GM18870 (cell line): Measurements from ENCODE around the gene PLA2G2D.

Experiments
- ATAC-seq: cut with Tn5 transposase; IDR thresholded peaks from one replicate; pipeline ENCODE4 v1.9.1; 2021; ENCODE audit warnings: moderate library complexity; ENCODE audit not compliant: unreplicated experiment

PLA2G2D gene

GRCh38 chr1:20090119-20090518 lies 29.2 kb downstream of the PLA2G2D start:
- ATAC-seq = no peak

GRCh38 chr1:20089328-20090077 lies 29.8 kb downstream of the PLA2G2D start:
- ATAC-seq = no peak

GRCh38 chr1:20087668-20088067 lies 31.7 kb downstream of the PLA2G2D start:
- ATAC-seq = no peak

- no peak for ATAC-seq
These were observed 32.5 kb downstream of the PLA2G2D start for GRCh38 chr1:20086800-20087199.

- ATAC-seq = no peak
These were observed 36.0 kb downstream of the PLA2G2D start for GRCh38 chr1:20083178-20083944.

GRCh38 chr1:20082772-20083171 lies 36.6 kb downstream of the PLA2G2D start:
- ATAC-seq = no peak

GRCh38 chr1:20081353-20081810 lies 38.0 kb downstream of the PLA2G2D start:
- ATAC-seq = no peak

- no peak for ATAC-seq
These were observed 38.6 kb downstream of the PLA2G2D start for GRCh38 chr1:20080441-20081352.

GRCh38 chr1:20079661-20080305 lies 39.6 kb downstream of the PLA2G2D start:
- no peak for ATAC-seq

- ATAC-seq = no peak
These were observed 40.6 kb downstream of the PLA2G2D start for GRCh38 chr1:20078711-20079110.

GRCh38 chr1:20078171-20078651 lies 41.1 kb downstream of the PLA2G2D start:
- no peak for ATAC-seq

- ATAC-seq = no peak
These were observed 42.5 kb downstream of the PLA2G2D start for GRCh38 chr1:20076710-20077461.

GRCh38 chr1:20076223-20076622 lies 43.1 kb downstream of the PLA2G2D start:
- no peak for ATAC-seq

GRCh38 chr1:20075345-20075744 lies 44.0 kb downstream of the PLA2G2D start:
- no peak for ATAC-seq

- no peak for ATAC-seq
These were observed 44.6 kb downstream of the PLA2G2D start for GRCh38 chr1:20074725-20075171.

- ATAC-seq = no peak
These were observed 45.1 kb downstream of the PLA2G2D start for GRCh38 chr1:20074055-20074724.

GRCh38 chr1:20073256-20073655 lies 46.1 kb downstream of the PLA2G2D start:
- no peak for ATAC-seq

GRCh38 chr1:20072771-20073170 lies 46.6 kb downstream of the PLA2G2D start:
- ATAC-seq = no peak

GRCh38 chr1:20071416-20071815 lies 47.9 kb downstream of the PLA2G2D start:
- no peak for ATAC-seq
